HepG2 (cell line): ENCODE measurements around the gene ARHGEF4. TPM values are rescaled to one million over a fixed set of nuclear protein-coding genes. Genes with fewer than 3 reads are reported as not detected.

Experiments used
- ATAC-seq: fragments of 200-7000 bp; cut with Tn5 transposase; 3 replicates; pipeline ENCODE4 v1.9.1; 2020; ENCODE audit warnings: mild to moderate bottlenecking, moderate library complexity
- BruUV-seq: library from RNA; stranded (reverse); fragments of 400-500 nt; replicated peaks from 2 replicates; lab custom pipeline; 2021; lab: Mats Ljungman, UMichigan
- CTCF ChIA-PET: fragments of 300-600 bp; formaldehyde crosslinking; extraction: SDS; loops from one replicate; lab custom pipeline; 2021; ENCODE audit warnings: low total read pairs, inconsistent platforms, low intra/inter-chr PET ratio; lab: Yijun Ruan, JAX
- POLR2A ChIA-PET: fragments of 350-600 bp; sonication (Branson Sonifier 250); formaldehyde crosslinking; loops from one replicate; lab custom pipeline; 2020; ENCODE audit warnings: antibody characterized with exemption, inconsistent platforms; lab: Yijun Ruan, JAX
- DNase-seq: peaks from one replicate; pipeline ENCODE4 v3.0.0-alpha.2; 2015; ENCODE audit warnings: low spot score
- FAIRE-seq: peaks from 3 replicates; lab custom pipeline; 2011; peaks lifted over from hg19 to GRCh38; lab: Jason Lieb, UNC
- H2AFZ ChIP-seq: one replicate; pipeline ENCODE4 v1.6.1; 2011; ENCODE audit warnings: low read length, inconsistent platforms
- H3K27ac ChIP-seq: fragments of 300-600 bp; 3 replicates; pipeline ENCODE4 v1.8.0; 2011; ENCODE audit warnings: mixed run types, mild to moderate bottlenecking, mixed read lengths, low read length, inconsistent platforms; ENCODE audit not compliant: insufficient read depth; ENCODE audit errors: extremely low read length
- H3K27me3 ChIP-seq, 2 experiments: fragments of 200-600 bp in 1 of 2; 2 replicates in 1 of 2; 3 replicates in 1 of 2; pipeline versions ENCODE4 v1.6.0 to v1.8.0; 2011; ENCODE audit warnings: low read length in 2 of 2, mild to moderate bottlenecking in 2 of 2, moderate library complexity in 2 of 2, inconsistent platforms in 1 of 2; ENCODE audit not compliant: insufficient read depth in 2 of 2, control insufficient read depth in 1 of 2
- H3K36me3 ChIP-seq, 2 experiments: fragments of 200-600 bp in 1 of 2; replicated peaks in 1 of 2; 2 replicates in 1 of 2; 3 replicates in 1 of 2; pipeline versions ENCODE4 v1.5.1 to v1.8.0; 2011; ENCODE audit warnings: low read length in 2 of 2, inconsistent platforms in 1 of 2; ENCODE audit not compliant: insufficient read depth in 2 of 2, control insufficient read depth in 1 of 2
- H3K4me1 ChIP-seq: 2 replicates; pipeline ENCODE4 v1.5.1; 2012; ENCODE audit warnings: low read length, inconsistent platforms; ENCODE audit not compliant: insufficient read depth
- H3K4me2 ChIP-seq: 2 replicates; pipeline ENCODE4 v1.6.0; 2011; ENCODE audit warnings: low read depth, low read length, inconsistent platforms
- H3K4me3 ChIP-seq, 3 experiments: fragments of 200-600 bp in 1 of 3; sonication (generic), shearing (Covaris generic) in 1 of 3; replicated peaks in 1 of 3; 2 replicates each; pipeline ENCODE4 v1.5.1; 2011 to 2016; ENCODE audit warnings: low read length in 3 of 3, inconsistent platforms in 2 of 3, low read depth in 2 of 3, mild to moderate bottlenecking in 2 of 3, control low read depth in 1 of 3, mixed read lengths in 1 of 3; ENCODE audit not compliant: insufficient read depth in 1 of 3
- H3K79me2 ChIP-seq: one replicate; pipeline ENCODE4 v1.6.1; 2011; ENCODE audit warnings: low read length, inconsistent platforms; ENCODE audit not compliant: insufficient read depth
- H3K9ac ChIP-seq: 2 replicates; pipeline ENCODE4 v1.6.0; 2011; ENCODE audit warnings: mild to moderate bottlenecking, low read depth, low read length, inconsistent platforms; ENCODE audit not compliant: insufficient read depth
- H3K9me3 ChIP-seq: 2 replicates; pipeline ENCODE4 v1.5.1; 2012; ENCODE audit warnings: mild to moderate bottlenecking, low read length
- H4K20me1 ChIP-seq: 2 replicates; pipeline ENCODE4 v1.6.0; 2011; ENCODE audit warnings: inconsistent platforms, mild to moderate bottlenecking, low read length, moderate library complexity; ENCODE audit not compliant: insufficient read depth
- FOXA1 ChIP-seq, 2 experiments: fragments of 450-650 bp in 1 of 2; sonication (generic) in 1 of 2; formaldehyde crosslinking in 1 of 2; IDR thresholded peaks; 2 replicates each; pipeline versions ENCODE4 v1.4.0 to v1.6.1; 2016 to 2020; ENCODE audit warnings: missing genetic modification reagents in 1 of 2
- MZF1 ChIP-seq: sonication (generic); formaldehyde crosslinking; IDR thresholded peaks from 2 replicates; pipeline ENCODE4 v1.8.1; 2023; ENCODE audit warnings: mild to moderate bottlenecking, missing genetic modification reagents, borderline replicate concordance
- POLR2AphosphoS5 ChIP-seq: IDR thresholded peaks from 2 replicates; pipeline ENCODE4 v1.6.1; 2012; ENCODE audit warnings: low read depth, low read length
- RBM39 ChIP-seq: fragments of 200-400 bp; formaldehyde crosslinking; IDR thresholded peaks from one replicate; pipeline ENCODE4 v1.6.1; 2018; ENCODE audit warnings: antibody characterized with exemption, mild to moderate bottlenecking, low read depth, low read length; ENCODE audit not compliant: poor library complexity, severe bottlenecking
- WGBS: methylation state at CpG from one replicate; pipeline ENCODE4 v1.1.6; 2017; ENCODE audit warnings: low lambda C conversion rate; 5-methylcytosine and 5-hydroxymethylcytosine counted together
- in situ Hi-C: cut with HindIII; loops from 2 replicates; pipeline ENCODE4 v1.10.0; 2017; ENCODE audit warnings: low pct_unique_long_range_greater_than_20kb; ENCODE audit not compliant: extremely low pct_ligation_motif_present
- intact Hi-C: fragments of 100-400 bp; cut with micrococcal nuclease; formaldehyde crosslinking; loops from one replicate; pipeline ENCODE4 v1.10.0; 2022; ENCODE audit not compliant: unreplicated experiment
- polyA plus RNA-seq, 8 experiments: library from polyadenylated mRNA; depleted of rRNA in 3 of 8; stranded (reverse) in 7 of 8; unstranded in 1 of 8; fragments of >200 nt; fragmentation: Illumina TruSeq in 4 of 8; extraction: Trizol in 4 of 8; gene quantifications; 2 replicates each; pipeline versions ENCODE4 v1.2.1 to v1.2.3, GENCODE V29; 2011 to 2016; ENCODE audit warnings: low read depth in 4 of 8, missing spikeins in 1 of 8, mixed read lengths in 1 of 8; ENCODE audit not compliant: insufficient read depth in 1 of 8
- total RNA-seq, 5 experiments: library from RNA; depleted of rRNA; stranded (reverse); fragments of >200 nt; fragmentation: Illumina TruSeq; extraction: Trizol; gene quantifications; 2 replicates each; pipeline ENCODE4 v1.2.3, GENCODE V29; 2016; ENCODE audit warnings: low read depth in 1 of 5
- TF ChIP-seq, protein P1 (sequence below): sonication (generic); formaldehyde crosslinking; IDR thresholded peaks from 2 replicates; pipeline ENCODE4 v1.4.0; 2020; ENCODE audit warnings: missing genetic modification reagents
- TF ChIP-seq, protein P2 (sequence below): sonication (generic); formaldehyde crosslinking; IDR thresholded peaks from 2 replicates; pipeline ENCODE4 v1.9.0; 2021; ENCODE audit warnings: missing genetic modification reagents, mild to moderate bottlenecking, borderline replicate concordance

ARHGEF4 gene
- total and polyA plus RNA-seq, 2 of the 13 experiments (the other 11 are each of a cell fraction or from before 2014, with no cell fraction given): 0.11 to 0.13 TPM

DNA sequence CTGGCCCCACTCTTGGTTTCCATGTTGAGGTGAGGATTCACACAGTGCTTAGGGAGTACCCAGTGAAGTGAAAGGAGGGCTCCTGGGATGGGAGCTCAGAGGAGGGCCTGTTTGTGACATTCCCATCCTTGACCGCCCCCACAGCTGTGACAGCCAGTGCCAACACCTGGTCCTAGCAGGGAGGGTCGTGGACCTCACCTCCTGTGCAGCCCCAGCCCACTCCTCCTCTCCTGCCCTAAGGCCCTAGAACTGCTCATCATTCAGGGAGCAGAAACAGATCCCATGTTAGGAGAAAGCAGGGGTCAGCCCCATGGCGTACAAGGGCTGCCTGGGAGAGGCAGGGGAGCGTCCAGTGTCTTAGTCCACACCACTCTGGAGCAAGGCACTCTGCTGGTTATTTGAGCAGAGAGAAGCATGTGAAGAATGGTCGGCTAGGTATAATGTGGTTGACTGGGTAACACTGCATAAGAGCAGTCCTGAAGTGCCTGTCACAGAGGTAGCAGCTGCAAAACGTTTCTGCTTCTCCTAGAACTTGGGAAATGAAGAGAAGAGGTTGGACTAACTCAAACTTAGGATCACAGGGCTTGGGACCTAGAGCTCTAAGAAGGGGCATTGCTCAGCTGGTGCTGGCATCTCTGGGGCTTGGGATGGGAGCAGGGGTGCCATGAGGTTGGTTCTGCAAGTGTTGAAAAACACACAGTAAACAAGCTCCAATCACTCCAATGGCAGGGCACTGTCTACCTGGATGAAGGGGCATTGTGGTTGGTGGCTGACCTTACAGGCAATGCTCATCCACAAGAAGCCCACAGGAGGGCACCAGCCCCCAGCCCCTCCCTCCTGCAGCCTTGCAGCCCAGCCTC, 200.9 kb downstream of the ARHGEF4 start:
- WGBS: 16% methylated on average over 4 of the region's 6 CpGs

More for the DNA sequence above, 200.9 kb downstream of the ARHGEF4 start:
- peak; percentile 10 for TF ChIP-seq RBM39
- TF ChIP-seq POLR2AphosphoS5: no peak
- no peak for TF ChIP-seq MZF1
- no peak for TF ChIP-seq FOXA1 (IDR thresholded peaks at IDR 0.05)
- no peak for TF ChIP-seq FOXA1 (CRISPR knock-in tag; IDR thresholded peaks at IDR 0.05)
- TF ChIP-seq, protein P1, sequence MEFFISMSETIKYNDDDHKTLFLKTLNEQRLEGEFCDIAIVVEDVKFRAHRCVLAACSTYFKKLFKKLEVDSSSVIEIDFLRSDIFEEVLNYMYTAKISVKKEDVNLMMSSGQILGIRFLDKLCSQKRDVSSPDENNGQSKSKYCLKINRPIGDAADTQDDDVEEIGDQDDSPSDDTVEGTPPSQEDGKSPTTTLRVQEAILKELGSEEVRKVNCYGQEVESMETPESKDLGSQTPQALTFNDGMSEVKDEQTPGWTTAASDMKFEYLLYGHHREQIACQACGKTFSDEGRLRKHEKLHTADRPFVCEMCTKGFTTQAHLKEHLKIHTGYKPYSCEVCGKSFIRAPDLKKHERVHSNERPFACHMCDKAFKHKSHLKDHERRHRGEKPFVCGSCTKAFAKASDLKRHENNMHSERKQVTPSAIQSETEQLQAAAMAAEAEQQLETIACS (CRISPR knock-in tag): no peak
- TF ChIP-seq, protein P2, sequence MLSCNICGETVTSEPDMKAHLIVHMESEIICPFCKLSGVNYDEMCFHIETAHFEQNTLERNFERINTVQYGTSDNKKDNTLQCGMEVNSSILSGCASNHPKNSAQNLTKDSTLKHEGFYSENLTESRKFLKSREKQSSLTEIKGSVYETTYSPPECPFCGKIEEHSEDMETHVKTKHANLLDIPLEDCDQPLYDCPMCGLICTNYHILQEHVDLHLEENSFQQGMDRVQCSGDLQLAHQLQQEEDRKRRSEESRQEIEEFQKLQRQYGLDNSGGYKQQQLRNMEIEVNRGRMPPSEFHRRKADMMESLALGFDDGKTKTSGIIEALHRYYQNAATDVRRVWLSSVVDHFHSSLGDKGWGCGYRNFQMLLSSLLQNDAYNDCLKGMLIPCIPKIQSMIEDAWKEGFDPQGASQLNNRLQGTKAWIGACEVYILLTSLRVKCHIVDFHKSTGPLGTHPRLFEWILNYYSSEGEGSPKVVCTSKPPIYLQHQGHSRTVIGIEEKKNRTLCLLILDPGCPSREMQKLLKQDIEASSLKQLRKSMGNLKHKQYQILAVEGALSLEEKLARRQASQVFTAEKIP (CRISPR knock-in tag): no peak
- Histone ChIP-seq H3K27me3 (peaks cover 15 to 42% of the 10 kb centered on the region in 2 experiments), H3K27ac (no peak overlapping the region), H4K20me1 (no peaks in the 10 kb centered on the region), H2AFZ (no peak overlapping the region), H3K4me3 (no peak overlapping the region), H3K9me3 (no peaks in the 10 kb centered on the region), H3K36me3 (no peaks in the 10 kb centered on the region), H3K9ac (no peak overlapping the region), H3K4me2 (no peak overlapping the region), H3K79me2 (no peaks in the 10 kb centered on the region), H3K4me1 (0 out of 2 replicates have a peak, but pooled peaks cover 5% of the 10 kb centered on the region)
- ChIA-PET POLR2A (no interaction called here), CTCF (no interaction called here)
- intact Hi-C loops: no loop called here
- BruUV-seq: no TSS peak
- in situ Hi-C loops: no loop called here
- no peak for FAIRE-seq
- no peak for DNase-seq
- peak; percentile 9 for ATAC-seq
